Kidney capillary endothelial cell (primary cell): ENCODE data around the gene CCDC8.
"Not testable (repeated sequence)": the region's sequence is repeated elsewhere in the genome, so short reads cannot be mapped to it uniquely, and the experiment has no call there.

Experiments
- DNase-seq: peaks from one replicate; pipeline ENCODE4 v3.0.0-alpha.2; 2018; ENCODE audit warnings: low spot score

Gene CCDC8

DNA sequence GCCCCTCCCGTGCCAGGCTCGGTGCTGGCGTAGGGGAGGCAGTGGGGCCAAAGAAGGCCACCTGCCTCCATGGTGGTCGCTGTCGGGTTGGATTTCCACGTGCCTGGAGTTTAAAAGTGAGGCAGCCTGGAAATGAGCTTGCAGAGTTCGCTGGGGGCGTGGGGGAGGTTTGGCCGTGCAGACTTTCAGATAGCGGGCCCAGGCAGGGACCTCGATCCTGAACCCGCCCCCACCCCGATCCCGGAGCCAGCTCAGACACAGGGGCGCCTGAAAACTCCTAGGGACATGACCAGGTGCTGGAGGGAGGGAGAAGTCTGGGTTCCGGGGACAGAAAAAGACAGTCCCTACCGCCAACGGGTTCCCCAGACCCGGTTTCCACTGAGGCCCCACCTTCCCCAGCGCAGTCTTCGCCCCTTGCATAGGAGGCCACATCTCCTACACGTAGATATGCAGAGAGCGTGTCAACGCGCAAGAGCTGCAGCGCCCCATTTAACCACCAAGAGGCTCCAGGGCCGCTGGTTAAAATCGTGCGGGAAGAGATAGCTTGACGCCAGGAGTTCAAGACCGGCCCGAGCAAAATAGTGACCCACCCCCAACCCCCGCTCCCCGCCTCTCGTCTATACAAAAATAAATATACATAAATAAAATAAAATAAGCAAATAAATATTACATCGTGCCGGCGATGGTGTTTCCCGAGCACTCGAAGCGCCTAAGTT is 8.5 kb downstream of the CCDC8 start:
- DNase-seq = no peak

DNA sequence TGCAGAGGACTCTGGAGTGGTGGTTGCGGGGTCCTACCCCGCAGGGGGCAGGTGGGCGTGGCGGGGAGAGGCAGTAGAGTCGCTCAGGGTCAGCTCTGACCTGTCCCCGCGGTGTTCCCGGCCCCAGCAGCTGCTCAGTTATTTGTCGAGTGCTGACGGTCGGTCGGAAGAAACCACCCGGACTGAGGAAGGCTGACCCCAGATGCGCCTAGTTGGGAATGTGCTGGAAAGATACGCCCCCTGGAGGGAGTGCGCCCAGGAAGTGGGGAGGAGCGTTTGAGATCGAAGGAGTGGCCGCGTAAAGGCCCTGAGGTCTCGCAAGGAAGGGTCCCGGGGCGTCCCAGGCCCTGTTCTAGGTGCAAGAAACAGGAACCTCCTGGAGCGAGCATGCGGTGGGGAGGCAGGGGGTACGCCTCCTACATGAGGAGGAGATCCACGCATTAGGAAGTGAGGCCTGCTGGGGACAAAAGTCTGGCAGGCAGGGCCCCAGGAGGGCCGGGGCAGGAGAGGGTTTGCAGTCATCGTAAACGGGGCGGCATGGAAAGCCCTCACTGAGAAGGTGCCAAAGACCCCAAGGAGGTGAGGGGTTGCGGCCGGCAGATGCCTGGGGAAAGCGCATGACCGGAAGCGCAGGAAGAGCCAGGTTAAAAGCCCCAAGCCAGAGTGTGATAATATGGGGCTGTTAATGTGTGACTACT is 9.2 kb downstream of the CCDC8 start:
- DNase-seq = no peak

DNA sequence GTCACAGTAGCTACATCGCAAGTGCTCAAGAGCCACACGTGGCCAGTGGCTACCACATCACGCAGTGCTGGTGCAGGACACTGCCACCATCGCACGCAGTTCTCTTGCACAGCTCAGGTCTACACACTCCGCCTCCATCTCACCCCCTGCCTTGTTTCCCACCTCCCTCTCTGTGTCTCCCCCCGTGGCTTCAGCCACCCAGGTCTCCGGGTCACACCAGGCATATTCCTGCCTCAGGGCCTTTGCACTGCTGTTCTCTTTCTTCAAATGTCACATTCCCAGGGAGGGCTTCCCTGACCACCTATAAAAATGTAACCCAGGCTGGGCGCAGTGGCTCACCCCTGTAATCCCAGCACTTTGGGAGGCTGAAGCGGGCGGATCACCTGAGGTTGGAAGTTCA is 10.6 kb downstream of the CCDC8 start:
- DNase-seq = no peak

DNA sequence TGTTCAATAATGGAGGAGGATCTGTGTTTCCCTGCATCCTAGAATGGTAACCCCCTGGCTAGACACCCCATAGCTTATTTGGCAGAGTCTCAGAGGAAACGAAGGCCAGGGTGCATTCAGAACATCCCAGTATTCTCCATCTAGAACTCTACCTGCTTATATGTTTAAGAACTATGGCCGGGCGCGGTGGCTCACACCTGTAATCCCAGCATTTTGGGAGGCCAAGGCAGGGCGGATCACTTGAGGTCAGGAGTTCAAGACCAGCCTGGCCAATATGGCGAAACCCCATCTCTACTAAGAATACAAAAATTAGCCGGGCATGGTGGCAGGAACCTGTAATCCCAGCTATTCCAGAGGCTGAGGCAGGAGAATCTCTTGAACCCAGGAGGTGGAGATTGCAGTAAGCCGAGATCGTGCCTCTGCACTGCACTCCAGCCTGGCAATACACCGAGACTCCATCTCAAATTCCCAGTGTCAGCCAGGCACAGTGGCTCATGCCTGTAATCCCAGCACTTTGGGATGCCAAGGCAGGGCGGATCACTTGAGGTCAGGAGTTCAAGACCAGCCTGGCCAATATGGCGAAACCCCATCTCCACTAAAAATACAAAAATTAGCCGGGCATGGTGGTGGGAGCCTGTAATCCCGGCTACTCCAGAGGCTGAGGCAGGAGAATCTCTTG is 15.4 kb downstream of the CCDC8 start:
- DNase-seq = not testable (repeated sequence)

GRCh38 chr19:46394402-46394797 is 19.0 kb downstream of the CCDC8 start:
- DNase-seq = no peak

GRCh38 chr19:46393456-46394401 is 19.6 kb downstream of the CCDC8 start:
- no peak for DNase-seq

- no peak for DNase-seq
Measured at GRCh38 chr19:46392837-46393236, 20.5 kb downstream of the CCDC8 start.

- DNase-seq = no peak
Measured at GRCh38 chr19:46392252-46392801, 21.0 kb downstream of the CCDC8 start.

DNA sequence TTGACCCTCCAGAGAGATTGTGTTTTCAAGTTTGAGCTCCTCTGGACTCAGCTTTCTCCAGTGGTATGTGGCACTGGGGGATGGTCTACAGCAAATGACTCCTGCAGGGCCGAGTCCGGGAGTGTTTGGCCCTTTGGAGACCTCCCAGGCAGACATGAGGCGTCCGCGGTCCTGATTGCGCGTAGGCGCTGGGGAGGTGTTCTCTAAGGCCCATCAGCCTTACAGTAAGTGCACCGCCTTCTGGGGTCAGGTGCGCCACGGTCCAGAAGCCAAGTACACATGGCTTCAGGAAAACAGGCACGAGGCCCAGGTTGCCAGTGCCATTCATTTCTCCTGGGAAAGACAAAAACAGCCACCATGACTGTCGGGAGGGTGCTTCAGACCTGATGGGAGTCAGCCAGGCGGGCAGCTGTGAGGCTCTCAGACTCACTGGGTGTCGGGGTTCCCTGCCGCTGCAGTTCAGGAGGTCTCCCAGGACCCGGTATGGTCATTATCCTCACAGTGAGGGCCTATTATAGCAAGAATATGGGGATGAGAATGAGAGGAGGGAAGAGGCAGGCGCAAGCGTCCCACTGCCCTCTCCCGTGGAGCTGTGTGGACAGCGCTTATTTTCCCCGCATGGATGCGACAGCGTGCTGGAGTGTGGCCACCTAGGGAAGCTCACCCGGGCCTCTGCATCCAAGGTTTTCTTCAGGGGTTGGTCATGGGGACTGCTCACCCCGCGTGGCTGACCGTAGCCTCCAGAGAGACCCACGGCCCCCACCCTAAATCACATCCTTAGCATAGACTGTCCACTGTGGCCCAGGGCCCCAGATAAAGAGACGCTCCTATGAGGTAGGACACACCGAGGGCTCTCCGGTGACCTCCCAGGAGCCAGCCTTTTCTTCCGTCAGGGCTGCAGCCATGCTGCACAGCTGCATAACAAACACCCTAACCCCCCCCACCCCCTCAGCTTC is 21.8 kb downstream of the CCDC8 start:
- no peak for DNase-seq

DNA sequence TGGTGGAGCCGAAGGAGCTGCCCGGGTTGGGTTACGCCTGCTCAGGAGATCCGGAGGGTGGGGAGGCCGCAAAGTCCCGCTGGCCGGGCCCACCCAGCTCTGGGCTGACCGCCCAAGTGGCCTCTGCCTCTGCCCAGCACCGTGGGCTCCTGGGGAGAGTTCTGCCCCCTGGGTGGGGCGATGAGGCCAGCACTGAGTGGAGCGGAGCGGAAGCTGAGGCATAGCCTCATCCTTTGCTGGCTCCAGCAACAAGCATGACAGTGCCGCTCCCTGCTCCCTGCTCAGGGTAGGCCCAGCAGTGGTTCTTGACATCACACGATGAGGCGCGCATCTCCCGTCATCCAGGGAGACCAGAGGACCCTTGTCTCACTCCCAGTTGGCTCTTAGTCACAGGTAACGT is 22.5 kb downstream of the CCDC8 start:
- no peak for DNase-seq

- no peak for DNase-seq
Measured at GRCh38 chr19:46390121-46390858, 23.1 kb downstream of the CCDC8 start.

DNA sequence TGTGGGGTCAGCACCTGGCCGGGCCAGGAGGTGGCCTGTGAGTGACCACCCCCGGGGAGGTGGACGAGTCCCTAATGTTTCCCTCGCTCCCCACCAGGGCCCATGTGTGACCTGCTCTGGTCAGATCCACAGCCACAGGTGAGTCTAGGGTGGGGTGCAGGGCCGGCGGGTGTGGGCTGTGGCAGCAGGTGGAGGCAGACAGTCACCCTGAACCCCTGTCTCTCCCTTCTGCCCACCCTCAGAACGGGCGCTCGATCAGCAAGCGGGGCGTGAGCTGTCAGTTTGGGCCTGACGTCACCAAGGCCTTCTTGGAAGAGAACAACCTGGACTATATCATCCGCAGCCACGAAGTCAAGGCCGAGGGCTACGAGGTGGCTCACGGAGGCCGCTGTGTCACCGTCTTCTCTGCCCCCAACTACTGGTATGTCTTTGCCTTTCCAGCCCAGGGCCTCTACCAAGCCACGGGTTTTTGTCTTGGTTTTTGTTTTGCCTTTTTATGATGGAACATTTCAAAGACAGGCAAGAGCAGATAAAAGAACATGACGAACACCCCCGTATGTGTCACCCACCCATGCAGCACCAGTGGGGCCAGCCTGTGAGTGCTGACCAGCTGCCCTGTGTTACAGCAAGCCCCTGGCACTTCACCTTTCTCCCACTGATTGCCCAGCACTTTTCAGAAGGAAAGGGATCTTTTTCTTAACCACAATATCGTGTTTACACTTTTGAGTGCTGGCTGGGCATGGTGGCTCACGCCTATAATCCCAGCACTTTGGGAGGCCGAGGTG is 24.9 kb downstream of the CCDC8 start:
- DNase-seq = no peak

- no peak for DNase-seq
Measured at GRCh38 chr19:46387713-46388130, 25.6 kb downstream of the CCDC8 start.

- no peak for DNase-seq
Measured at GRCh38 chr19:46386996-46387712, 26.2 kb downstream of the CCDC8 start.

GRCh38 chr19:46386151-46386550 is 27.2 kb downstream of the CCDC8 start:
- DNase-seq = no peak

DNA sequence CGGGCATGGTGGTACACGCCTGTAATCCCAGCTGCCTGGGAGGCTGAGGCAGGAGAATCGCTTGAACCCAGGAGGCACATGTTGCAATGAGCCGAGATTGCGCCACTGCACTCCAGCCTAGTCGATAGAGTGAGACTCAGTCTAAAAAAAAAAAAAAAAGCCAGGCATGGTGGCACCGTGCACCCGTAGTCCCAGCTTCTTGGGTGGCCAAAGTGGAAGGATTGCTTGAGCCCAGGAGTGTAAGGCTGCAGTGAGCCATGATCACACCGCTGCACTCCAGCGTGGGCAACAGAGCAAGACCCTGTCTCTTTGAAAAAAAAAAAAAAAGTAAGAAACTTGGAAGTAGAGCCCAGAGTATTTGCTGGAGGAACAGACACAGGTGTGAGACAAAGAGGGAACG is 27.7 kb downstream of the CCDC8 start:
- no peak for DNase-seq

- DNase-seq = no peak
Measured at GRCh38 chr19:46384396-46384795, 29.0 kb downstream of the CCDC8 start.

- no peak for DNase-seq
Measured at GRCh38 chr19:46383846-46384245, 29.5 kb downstream of the CCDC8 start.
